H7 (cell line): ENCODE measurements around the gene CD300A. TPM values are rescaled to one million over a fixed set of nuclear protein-coding genes. Genes with fewer than 3 reads are reported as not detected.

Experiments
- DNase-seq: peaks from one replicate; pipeline ENCODE4 v3.0.0; 2012
- H3K27me3 ChIP-seq: 2 replicates; pipeline ENCODE4 v1.6.0; 2011; ENCODE audit warnings: mild to moderate bottlenecking, low read length; ENCODE audit not compliant: control insufficient read depth, insufficient read depth
- H3K36me3 ChIP-seq: replicated peaks from 2 replicates; pipeline ENCODE4 v1.5.1; 2011; ENCODE audit warnings: low read length; ENCODE audit not compliant: control insufficient read depth, insufficient read depth
- H3K4me3 ChIP-seq: 2 replicates; pipeline ENCODE4 v1.5.1; 2011; ENCODE audit warnings: low read depth, mild to moderate bottlenecking, control low read depth, low read length, moderate library complexity; ENCODE audit not compliant: insufficient read depth
- total RNA-seq: library from RNA; depleted of rRNA; stranded (reverse); fragments of >200 nt; shearing (Covaris generic); gene quantifications from 2 replicates; pipeline ENCODE4 v1.2.3, GENCODE V29; 2014

Gene CD300A
- total RNA-seq, 1 experiment from 2014 or later = 0.07 TPM

- no peak overlapping the region for H3K4me3 ChIP-seq
- H3K36me3 ChIP-seq = no peaks in the 10 kb centered on the region; the same call in 1 of the 2 replicates
- peak; percentile 69 for DNase-seq
- H3K27me3 ChIP-seq = peaks cover 1% of the 10 kb centered on the region; the same call in 1 of the 2 replicates
Observed at GRCh38 chr17:74446551-74447500, 19.6 kb upstream of the CD300A start.

GRCh38 chr17:74447628-74448159 is 18.7 kb upstream of the CD300A start:
- H3K27me3 ChIP-seq = peaks cover 7% of the 10 kb centered on the region
- no peaks in the 10 kb centered on the region; the same call in 1 of the 2 replicates for H3K36me3 ChIP-seq
- no peak for DNase-seq
- no peak overlapping the region for H3K4me3 ChIP-seq

- Histone ChIP-seq H3K36me3 (no peaks in the 10 kb centered on the region; the same call in 1 of the 2 replicates), H3K4me3 (no peak overlapping the region), H3K27me3 (peaks cover 17% of the 10 kb centered on the region)
- no peak for DNase-seq
Observed at GRCh38 chr17:74448756-74449155, 17.7 kb upstream of the CD300A start.

GRCh38 chr17:74449306-74449705 is 17.1 kb upstream of the CD300A start:
- no peak for DNase-seq
- H3K4me3 ChIP-seq = no peak overlapping the region
- H3K27me3 ChIP-seq = peaks cover 16% of the 10 kb centered on the region
- H3K36me3 ChIP-seq = no peaks in the 10 kb centered on the region; the same call in 1 of the 2 replicates

GRCh38 chr17:74449773-74450172 is 16.7 kb upstream of the CD300A start:
- DNase-seq = no peak
- no peaks in the 10 kb centered on the region; the same call in 1 of the 2 replicates for H3K36me3 ChIP-seq
- peaks cover 16% of the 10 kb centered on the region for H3K27me3 ChIP-seq
- H3K4me3 ChIP-seq = no peak overlapping the region

- Histone ChIP-seq H3K4me3 (no peak overlapping the region), H3K27me3 (peaks cover 16% of the 10 kb centered on the region), H3K36me3 (no peaks in the 10 kb centered on the region; the same call in 1 of the 2 replicates)
- DNase-seq = no peak
Observed at GRCh38 chr17:74450231-74450630, 16.2 kb upstream of the CD300A start.

- Histone ChIP-seq H3K4me3 (no peak overlapping the region), H3K27me3 (peaks cover 17% of the 10 kb centered on the region), H3K36me3 (no peaks in the 10 kb centered on the region; the same call in 1 of the 2 replicates)
- DNase-seq = no peak
Observed at GRCh38 chr17:74450925-74451403, 15.5 kb upstream of the CD300A start.

GRCh38 chr17:74451557-74451956 is 14.9 kb upstream of the CD300A start:
- Histone ChIP-seq H3K27me3 (peaks cover 18% of the 10 kb centered on the region), H3K36me3 (no peaks in the 10 kb centered on the region; the same call in 1 of the 2 replicates), H3K4me3 (no peak overlapping the region)
- no peak for DNase-seq

GRCh38 chr17:74452033-74452840 is 14.2 kb upstream of the CD300A start:
- peaks cover 18% of the 10 kb centered on the region for H3K27me3 ChIP-seq
- H3K4me3 ChIP-seq = no peak overlapping the region
- H3K36me3 ChIP-seq = no peaks in the 10 kb centered on the region; the same call in 1 of the 2 replicates
- peak; percentile 67 for DNase-seq

GRCh38 chr17:74452841-74453661 is 13.4 kb upstream of the CD300A start:
- H3K36me3 ChIP-seq = no peaks in the 10 kb centered on the region
- peak overlapping the region; percentile 45 for H3K4me3 ChIP-seq
- peak; percentile 78 for DNase-seq
- peaks cover 20% of the 10 kb centered on the region for H3K27me3 ChIP-seq

GRCh38 chr17:74453665-74454196 is 12.7 kb upstream of the CD300A start:
- Histone ChIP-seq H3K4me3 (peak overlapping the region; percentile 45), H3K36me3 (no peaks in the 10 kb centered on the region), H3K27me3 (peaks cover 22% of the 10 kb centered on the region)
- DNase-seq = peak; percentile 100

- no peaks in the 10 kb centered on the region for H3K36me3 ChIP-seq
- peaks cover 22% of the 10 kb centered on the region for H3K27me3 ChIP-seq
- peak overlapping the region; percentile 38 for H3K4me3 ChIP-seq
- DNase-seq = peak; percentile 72
Observed at GRCh38 chr17:74454197-74455024, 12.0 kb upstream of the CD300A start.
